ENCODE data around the gene CDC42BPA.
"Not testable (repeated sequence)": the region's sequence is repeated elsewhere in the genome, so short reads cannot be mapped to it uniquely, and the experiment has no call there.

The CDC42BPA gene

GRCh38 chr1:227308367-227309336 is 9.6 kb downstream of the CDC42BPA start:
- DNase-seq = no peak

GRCh38 chr1:227306689-227307088 is 11.6 kb downstream of the CDC42BPA start:
- DNase-seq = no peak

GRCh38 chr1:227305894-227306626 is 12.2 kb downstream of the CDC42BPA start:
- DNase-seq = no peak

GRCh38 chr1:227304665-227305064 is 13.6 kb downstream of the CDC42BPA start:
- DNase-seq = no peak

- DNase-seq = no peak
Measured at GRCh38 chr1:227303662-227304061, 14.6 kb downstream of the CDC42BPA start.

GRCh38 chr1:227300682-227301081 is 17.6 kb downstream of the CDC42BPA start:
- DNase-seq = no peak

- DNase-seq = no peak
Measured at GRCh38 chr1:227299688-227300087, 18.6 kb downstream of the CDC42BPA start.

- DNase-seq = no peak
Measured at GRCh38 chr1:227299241-227299627, 19.1 kb downstream of the CDC42BPA start.

GRCh38 chr1:227298512-227299240 is 19.6 kb downstream of the CDC42BPA start:
- no peak for DNase-seq

GRCh38 chr1:227297073-227297793 is 21.1 kb downstream of the CDC42BPA start:
- DNase-seq = no peak

GRCh38 chr1:227295609-227296008 is 22.7 kb downstream of the CDC42BPA start:
- no peak for DNase-seq

GRCh38 chr1:227285745-227286144 is 32.5 kb downstream of the CDC42BPA start:
- DNase-seq = no peak

GRCh38 chr1:227281371-227281770 is 36.9 kb downstream of the CDC42BPA start:
- DNase-seq = no peak

GRCh38 chr1:227280836-227281235 is 37.5 kb downstream of the CDC42BPA start:
- no peak for DNase-seq

GRCh38 chr1:227276156-227276693 is 42.1 kb downstream of the CDC42BPA start:
- not testable (repeated sequence) for DNase-seq

GRCh38 chr1:227273557-227273956 is 44.7 kb downstream of the CDC42BPA start:
- DNase-seq = no peak

GRCh38 chr1:227272428-227272827 is 45.9 kb downstream of the CDC42BPA start:
- DNase-seq = no peak

- peak; percentile 7 to 23 for DNase-seq
Measured at GRCh38 chr1:227270554-227270953, 47.7 kb downstream of the CDC42BPA start.

- no peak for DNase-seq
Measured at GRCh38 chr1:227268943-227269342, 49.3 kb downstream of the CDC42BPA start.

GRCh38 chr1:227265891-227266290 is 52.4 kb downstream of the CDC42BPA start:
- DNase-seq = no peak

- DNase-seq = peak; percentile 38 to 42
Measured at GRCh38 chr1:227263869-227264268, 54.4 kb downstream of the CDC42BPA start.

- DNase-seq = no peak
Measured at GRCh38 chr1:227261501-227261900, 56.8 kb downstream of the CDC42BPA start.
